HepG2 (cell line): ENCODE results near the gene FDXR. TPM values are rescaled to one million over a fixed set of nuclear protein-coding genes. Genes with fewer than 3 reads are reported as not detected.

Source experiments
- BCL6 ChIP-seq: IDR thresholded peaks from 2 replicates; pipeline ENCODE4 v1.6.1; 2016; ENCODE audit warnings: missing genetic modification reagents, missing compliant biosample characterization
- CENPT ChIP-seq: sonication (generic); formaldehyde crosslinking; IDR thresholded peaks from 2 replicates; pipeline ENCODE4 v1.8.0; 2022; ENCODE audit warnings: low read depth, mild to moderate bottlenecking, moderate library complexity, missing genetic modification reagents
- TBX3 ChIP-seq: fragments of 450-650 bp; IDR thresholded peaks from 2 replicates; pipeline ENCODE4 v1.6.1; 2017; ENCODE audit warnings: antibody characterized with exemption, mild to moderate bottlenecking, inconsistent platforms, borderline replicate concordance
- ZNF547 ChIP-seq: sonication (generic); formaldehyde crosslinking; IDR thresholded peaks from 2 replicates; pipeline ENCODE4 v1.5.1; 2020; ENCODE audit warnings: mild to moderate bottlenecking, missing genetic modification reagents
- ZNF788 ChIP-seq: sonication (generic); formaldehyde crosslinking; IDR thresholded peaks from 2 replicates; pipeline ENCODE4 v1.5.0; 2020; ENCODE audit warnings: mild to moderate bottlenecking, missing genetic modification reagents, borderline replicate concordance
- polyA plus RNA-seq, 8 experiments: library from polyadenylated mRNA; depleted of rRNA in 3 of 8; stranded (reverse) in 7 of 8; unstranded in 1 of 8; fragments of >200 nt; fragmentation: Illumina TruSeq in 4 of 8; extraction: Trizol in 4 of 8; gene quantifications; 2 replicates each; pipeline versions ENCODE4 v1.2.1 to v1.2.3, GENCODE V29; 2011 to 2016; ENCODE audit warnings: low read depth in 4 of 8, missing spikeins in 1 of 8, mixed read lengths in 1 of 8; ENCODE audit not compliant: insufficient read depth in 1 of 8
- total RNA-seq, 5 experiments: library from RNA; depleted of rRNA; stranded (reverse); fragments of >200 nt; fragmentation: Illumina TruSeq; extraction: Trizol; gene quantifications; 2 replicates each; pipeline ENCODE4 v1.2.3, GENCODE V29; 2016; ENCODE audit warnings: low read depth in 1 of 5
- TF ChIP-seq, protein P1 (sequence below): sonication (generic); formaldehyde crosslinking; IDR thresholded peaks from 2 replicates; pipeline ENCODE4 v1.5.0; 2020; ENCODE audit warnings: missing genetic modification reagents
- TF ChIP-seq, protein P2 (sequence below): sonication (generic); formaldehyde crosslinking; IDR thresholded peaks from 2 replicates; pipeline ENCODE4 v1.9.0; 2021; ENCODE audit warnings: mild to moderate bottlenecking, missing genetic modification reagents

FDXR gene
- total and polyA plus RNA-seq, 2 of the 13 experiments (the other 11 are each of a cell fraction or from before 2014, with no cell fraction given) = 23.4 to 116 TPM

DNA sequence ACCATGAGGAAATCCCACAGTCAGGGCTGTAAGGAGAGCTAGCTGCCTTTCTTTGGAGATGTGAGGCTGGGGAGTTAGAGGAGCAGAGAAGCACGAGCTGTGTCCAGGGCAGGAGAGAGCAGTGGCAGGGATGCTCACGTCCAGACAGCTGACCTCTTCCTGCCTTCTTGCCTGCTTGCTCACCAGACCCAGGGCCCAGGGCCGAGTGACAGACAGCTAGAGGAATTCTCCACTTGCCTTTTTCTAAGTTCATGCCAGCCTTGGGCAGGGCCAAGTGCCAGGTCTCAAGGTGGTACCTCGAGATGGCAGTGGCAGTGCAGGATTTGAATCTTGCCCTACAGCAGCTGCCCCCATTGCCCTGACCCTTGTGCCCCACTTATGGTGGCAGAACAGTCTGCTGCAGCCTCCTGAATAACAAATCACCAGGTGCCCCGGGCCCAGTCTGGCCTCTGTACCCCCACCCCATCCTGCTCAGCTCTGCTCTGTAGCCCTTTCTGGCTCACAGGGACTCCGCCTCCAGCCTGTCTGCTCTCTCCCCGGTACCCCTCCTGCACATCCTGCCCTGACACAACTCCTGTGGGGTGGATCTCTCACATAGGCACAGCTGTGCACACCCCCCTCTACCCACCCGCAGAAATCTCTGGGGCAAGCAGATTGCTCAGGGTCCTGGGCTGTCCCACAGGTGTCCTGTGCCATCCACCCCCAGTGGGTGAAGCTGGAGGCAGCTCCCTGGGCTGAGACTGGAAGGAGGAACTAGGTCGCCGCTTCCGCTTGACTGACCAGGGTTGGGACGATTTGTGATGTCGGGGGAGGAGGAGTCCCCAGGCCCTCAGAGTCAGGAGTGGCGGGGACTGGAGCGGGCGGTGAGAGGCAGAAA lies 39.1 kb downstream of the FDXR start (continued):
- TF ChIP-seq, protein P1, sequence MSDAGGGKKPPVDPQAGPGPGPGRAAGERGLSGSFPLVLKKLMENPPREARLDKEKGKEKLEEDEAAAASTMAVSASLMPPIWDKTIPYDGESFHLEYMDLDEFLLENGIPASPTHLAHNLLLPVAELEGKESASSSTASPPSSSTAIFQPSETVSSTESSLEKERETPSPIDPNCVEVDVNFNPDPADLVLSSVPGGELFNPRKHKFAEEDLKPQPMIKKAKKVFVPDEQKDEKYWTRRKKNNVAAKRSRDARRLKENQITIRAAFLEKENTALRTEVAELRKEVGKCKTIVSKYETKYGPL (CRISPR knock-in tag) = no peak
- TF ChIP-seq BCL6 = no peak
- TF ChIP-seq TBX3 = no peak
- no peak for TF ChIP-seq ZNF788
- TF ChIP-seq CENPT (CRISPR knock-in tag) = no peak
- no peak for TF ChIP-seq ZNF547 (CRISPR knock-in tag)
- TF ChIP-seq, protein P2, sequence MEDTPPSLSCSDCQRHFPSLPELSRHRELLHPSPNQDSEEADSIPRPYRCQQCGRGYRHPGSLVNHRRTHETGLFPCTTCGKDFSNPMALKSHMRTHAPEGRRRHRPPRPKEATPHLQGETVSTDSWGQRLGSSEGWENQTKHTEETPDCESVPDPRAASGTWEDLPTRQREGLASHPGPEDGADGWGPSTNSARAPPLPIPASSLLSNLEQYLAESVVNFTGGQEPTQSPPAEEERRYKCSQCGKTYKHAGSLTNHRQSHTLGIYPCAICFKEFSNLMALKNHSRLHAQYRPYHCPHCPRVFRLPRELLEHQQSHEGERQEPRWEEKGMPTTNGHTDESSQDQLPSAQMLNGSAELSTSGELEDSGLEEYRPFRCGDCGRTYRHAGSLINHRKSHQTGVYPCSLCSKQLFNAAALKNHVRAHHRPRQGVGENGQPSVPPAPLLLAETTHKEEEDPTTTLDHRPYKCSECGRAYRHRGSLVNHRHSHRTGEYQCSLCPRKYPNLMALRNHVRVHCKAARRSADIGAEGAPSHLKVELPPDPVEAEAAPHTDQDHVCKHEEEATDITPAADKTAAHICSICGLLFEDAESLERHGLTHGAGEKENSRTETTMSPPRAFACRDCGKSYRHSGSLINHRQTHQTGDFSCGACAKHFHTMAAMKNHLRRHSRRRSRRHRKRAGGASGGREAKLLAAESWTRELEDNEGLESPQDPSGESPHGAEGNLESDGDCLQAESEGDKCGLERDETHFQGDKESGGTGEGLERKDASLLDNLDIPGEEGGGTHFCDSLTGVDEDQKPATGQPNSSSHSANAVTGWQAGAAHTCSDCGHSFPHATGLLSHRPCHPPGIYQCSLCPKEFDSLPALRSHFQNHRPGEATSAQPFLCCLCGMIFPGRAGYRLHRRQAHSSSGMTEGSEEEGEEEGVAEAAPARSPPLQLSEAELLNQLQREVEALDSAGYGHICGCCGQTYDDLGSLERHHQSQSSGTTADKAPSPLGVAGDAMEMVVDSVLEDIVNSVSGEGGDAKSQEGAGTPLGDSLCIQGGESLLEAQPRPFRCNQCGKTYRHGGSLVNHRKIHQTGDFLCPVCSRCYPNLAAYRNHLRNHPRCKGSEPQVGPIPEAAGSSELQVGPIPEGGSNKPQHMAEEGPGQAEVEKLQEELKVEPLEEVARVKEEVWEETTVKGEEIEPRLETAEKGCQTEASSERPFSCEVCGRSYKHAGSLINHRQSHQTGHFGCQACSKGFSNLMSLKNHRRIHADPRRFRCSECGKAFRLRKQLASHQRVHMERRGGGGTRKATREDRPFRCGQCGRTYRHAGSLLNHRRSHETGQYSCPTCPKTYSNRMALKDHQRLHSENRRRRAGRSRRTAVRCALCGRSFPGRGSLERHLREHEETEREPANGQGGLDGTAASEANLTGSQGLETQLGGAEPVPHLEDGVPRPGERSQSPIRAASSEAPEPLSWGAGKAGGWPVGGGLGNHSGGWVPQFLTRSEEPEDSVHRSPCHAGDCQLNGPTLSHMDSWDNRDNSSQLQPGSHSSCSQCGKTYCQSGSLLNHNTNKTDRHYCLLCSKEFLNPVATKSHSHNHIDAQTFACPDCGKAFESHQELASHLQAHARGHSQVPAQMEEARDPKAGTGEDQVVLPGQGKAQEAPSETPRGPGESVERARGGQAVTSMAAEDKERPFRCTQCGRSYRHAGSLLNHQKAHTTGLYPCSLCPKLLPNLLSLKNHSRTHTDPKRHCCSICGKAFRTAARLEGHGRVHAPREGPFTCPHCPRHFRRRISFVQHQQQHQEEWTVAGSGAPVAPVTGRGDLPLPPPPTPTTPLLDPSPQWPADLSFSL (CRISPR knock-in tag) = no peak
